GM18951 (cell line): ENCODE data around the gene DDIT3.
"Not testable (repeated sequence)": the region's sequence is repeated elsewhere in the genome, so short reads cannot be mapped to it uniquely, and the experiment has no call there.

Source experiments
- POLR2A ChIP-seq: IDR thresholded peaks from 4 replicates; pipeline ENCODE4 v1.6.1; 2011; ENCODE audit warnings: mild to moderate bottlenecking; ENCODE audit not compliant: insufficient read length, insufficient read depth; ENCODE audit errors: extremely low read depth
- in situ Hi-C: fragments of 300-500 bp; cut with MboI; formaldehyde crosslinking; loops from one replicate; pipeline ENCODE4 v1.12.0; 2022; ENCODE audit warnings: low sequenced_read_pairs, mixed read lengths, inconsistent platforms; ENCODE audit not compliant: unreplicated experiment

The DDIT3 gene

DNA sequence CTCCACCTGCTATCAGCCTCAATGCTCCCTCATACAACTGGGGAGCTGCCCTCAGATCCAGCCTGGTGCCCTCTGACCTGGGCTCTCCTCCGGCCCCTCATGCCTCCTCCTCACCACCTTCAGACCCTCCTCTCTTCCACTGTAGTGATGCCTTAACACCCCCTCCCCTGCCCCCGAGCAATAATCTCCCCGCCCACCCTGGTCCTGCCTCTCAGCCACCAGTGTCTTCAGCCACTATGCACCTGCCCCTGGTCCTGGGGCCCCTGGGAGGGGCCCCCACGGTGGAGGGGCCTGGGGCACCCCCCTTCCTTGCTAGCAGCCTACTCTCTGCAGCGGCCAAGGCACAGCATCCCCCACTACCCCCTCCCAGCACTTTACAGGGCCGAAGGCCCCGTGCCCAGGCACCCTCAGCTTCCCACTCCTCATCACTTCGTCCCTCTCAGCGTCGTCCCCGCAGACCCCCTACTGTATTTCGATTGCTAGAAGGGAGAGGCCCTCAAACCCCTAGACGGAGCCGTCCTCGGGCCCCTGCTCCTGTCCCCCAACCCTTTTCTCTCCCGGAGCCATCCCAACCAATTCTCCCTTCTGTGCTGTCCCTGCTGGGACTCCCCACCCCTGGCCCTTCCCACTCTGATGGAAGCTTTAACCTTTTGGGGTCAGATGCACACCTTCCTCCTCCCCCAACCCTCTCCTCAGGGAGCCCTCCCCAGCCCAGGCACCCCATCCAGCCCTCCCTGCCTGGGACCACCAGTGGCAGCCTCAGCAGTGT, 5.5 kb upstream of the DDIT3 start:
- in situ Hi-C loops: no loop called here
- no peak for TF ChIP-seq POLR2A

DNA sequence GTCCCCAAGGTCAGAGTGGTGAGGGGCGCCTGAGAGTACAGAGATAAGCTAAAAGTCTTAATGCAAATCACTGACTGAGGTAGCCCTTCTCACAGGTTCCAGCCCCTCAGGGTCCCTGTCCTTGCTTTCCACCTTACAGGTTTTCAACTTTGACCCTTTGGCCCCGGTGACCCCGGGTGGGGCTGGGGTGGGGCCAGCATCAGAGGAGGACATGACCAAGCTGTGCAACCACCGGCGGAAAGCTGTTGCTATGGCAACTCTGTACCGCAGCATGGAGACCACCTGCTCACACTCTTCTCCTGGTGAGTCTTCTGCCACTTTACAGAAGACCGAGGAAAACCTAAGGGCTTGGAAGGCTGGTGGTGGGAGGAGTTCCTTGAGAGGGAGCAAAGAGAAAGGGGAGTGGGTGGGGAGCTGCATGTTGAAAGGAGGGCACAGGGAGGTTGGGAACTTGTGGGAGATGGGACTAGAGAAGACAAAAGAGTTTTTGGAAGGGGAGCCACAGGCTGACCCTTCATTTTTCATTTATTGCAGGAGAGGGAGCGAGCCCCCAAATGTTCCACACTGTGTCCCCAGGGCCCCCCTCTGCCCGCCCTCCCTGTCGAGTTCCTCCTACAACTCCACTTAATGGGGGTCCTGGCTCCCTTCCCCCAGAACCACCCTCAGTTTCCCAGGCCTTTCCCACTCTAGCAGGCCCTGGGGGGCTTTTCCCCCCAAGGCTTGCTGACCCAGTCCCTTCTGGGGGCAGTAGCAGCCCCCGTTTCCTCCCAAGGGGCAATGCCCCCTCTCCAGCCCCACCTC, 4.7 kb upstream of the DDIT3 start:
- in situ Hi-C loops: no loop called here
- no peak for TF ChIP-seq POLR2A

DNA sequence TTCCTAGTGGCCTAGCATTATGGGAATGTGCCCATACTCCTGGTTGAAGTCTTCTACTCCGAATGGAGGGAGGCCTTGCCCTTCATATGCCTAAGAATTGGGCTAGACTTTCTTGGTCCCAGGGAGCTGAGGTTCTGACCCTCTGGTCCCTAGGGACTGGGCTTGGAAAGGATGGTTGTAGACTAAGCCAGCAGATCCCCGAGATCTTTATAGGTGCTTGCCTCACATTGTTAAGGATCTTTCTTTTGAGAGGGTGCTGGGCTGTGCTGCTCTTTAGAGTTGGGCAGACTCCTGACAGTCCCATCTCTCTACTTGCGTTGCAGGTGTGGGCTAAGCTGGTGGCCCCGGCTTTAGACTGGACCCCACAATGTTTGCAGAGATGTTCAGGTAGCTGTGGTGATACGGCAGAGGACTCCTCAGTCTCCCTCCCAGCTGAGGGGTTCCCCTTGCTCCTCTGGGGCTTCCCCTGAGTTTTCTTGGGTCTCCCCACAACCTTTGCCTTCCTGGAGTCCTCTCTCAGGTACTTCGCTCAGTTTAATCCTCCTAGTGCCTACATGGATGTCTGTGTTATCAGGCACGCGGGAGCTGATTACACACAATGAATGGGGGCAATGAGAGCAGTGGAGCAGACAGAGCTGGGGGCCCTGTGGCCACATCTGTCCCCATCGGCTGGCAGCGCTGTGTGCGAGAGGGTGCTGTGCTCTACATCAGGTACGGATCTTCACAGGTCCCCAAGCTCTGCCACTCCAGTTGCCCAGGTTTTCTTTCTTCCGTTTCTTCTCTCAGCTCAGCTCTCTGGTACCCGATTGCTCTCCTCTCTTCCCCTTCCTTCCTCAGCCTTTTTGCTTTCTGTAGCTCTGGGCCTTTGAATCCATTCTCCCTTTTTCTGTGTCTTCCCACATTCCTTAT, 3.6 kb upstream of the DDIT3 start:
- TF ChIP-seq POLR2A: no peak
- in situ Hi-C loops: no loop called here

DNA sequence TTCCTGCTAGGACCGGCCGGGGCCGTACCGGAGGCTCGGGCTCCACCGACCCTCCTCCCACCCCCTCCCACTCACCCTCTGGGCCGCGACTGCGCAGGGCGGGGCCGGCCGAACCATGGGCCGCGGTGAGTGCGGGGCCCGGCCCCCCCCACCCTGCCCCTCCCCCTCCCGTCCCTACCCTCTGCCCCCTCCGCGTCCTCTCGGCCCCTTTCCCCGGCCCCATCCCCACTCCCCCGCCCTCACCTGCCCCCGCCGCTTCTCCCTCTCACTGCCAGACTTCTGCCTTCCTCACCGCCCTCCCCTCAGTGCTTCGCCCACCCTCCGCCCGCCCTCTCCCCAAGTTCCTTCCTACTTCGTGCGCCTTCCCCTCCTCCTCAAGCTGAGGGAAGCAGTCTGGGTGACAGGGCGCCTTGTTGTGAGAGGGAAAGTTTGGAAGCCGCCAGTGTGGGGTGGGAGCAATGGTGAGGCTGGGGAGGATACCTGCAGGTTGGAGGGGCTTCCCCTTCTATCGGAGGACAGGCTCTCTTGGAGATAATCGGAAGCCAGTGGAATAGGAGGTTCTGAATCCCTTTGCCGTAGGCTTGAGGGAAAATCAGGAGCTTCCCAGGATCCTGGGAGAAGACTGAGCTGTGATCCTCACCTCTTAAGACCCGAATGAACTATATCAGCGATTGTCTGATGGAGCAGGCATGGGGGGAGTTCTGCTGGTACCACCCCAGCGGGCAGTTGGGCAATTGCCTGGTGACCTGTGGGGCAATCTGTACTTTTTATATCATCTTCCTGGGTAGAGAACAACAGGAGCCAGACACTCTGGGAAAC, 2.8 kb upstream of the DDIT3 start:
- no peak for TF ChIP-seq POLR2A
- in situ Hi-C loops: no loop called here

DNA sequence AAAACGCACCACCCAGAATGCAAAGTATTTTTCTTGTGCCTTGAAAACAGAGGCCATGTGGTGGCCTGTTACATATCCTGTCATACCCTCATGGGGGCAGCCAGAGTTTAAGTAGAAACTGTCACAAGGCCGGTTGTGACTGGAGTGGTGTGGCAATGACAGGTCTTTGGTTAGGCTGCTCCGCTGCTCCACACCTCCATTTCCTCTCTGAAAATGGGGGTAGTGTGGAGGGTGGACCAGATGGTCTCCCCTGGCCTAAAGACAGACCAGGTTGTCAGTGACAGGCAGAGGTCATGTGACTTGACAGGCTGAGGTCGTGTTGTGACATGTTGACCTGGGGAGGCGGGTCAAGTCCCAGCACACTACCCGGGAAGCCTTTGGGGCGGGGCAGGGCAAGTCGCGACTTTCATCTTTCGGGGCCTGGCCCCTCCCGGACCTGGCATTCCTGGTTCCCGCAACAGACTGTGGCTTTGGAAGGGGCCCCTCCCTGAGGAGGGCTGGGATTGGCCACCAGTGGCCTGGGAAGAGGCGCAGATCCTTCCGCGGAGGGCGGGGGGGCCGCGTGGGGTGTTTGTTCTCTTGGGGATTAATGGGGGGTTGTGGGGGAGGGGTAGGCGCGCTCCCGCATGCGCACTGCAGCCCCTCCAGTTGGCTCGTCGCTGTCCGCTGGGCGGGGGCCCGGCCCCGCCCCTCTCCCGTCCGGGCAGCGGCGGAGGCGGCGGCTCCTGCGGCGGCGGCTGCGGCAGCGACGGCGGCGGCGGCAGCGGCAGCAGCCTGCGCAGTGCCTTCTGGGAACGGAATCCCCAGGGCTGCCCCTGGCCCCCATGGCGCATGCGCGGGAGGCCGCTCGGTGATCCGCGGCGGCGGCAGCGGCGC, 1.9 kb upstream of the DDIT3 start, which contains the start of gene MBD6:
Gene MBD6 (plus strand): TSS at position 814 of the 876 bp plus-strand sequence. CDS start 1,480 bp downstream, outside the sequence.
- TF ChIP-seq POLR2A: peak; percentile 71
- in situ Hi-C loops: no loop called here

DNA sequence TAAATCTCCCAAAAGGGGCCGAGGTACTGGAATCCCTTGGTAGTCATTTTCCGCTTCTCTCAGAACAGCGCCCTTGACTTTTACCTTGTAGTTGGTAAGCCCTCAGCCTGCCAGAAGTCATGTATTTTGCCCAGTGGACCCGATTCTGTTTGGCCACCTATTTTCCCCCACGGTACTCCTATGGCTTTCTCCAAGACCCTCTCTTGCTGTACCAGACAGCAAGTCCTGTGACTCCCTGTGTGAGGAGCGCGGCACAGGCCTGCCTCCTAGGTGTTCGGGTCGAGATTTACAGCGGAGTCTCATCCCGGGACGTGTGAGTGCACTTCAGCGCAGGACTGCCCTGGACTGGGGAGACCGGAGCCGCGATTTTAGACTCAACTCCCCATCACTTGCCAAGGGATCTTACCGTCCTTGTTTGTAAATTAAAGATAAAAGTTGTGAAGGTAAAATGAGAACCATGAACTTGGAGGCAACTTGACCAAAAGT, 1.3 kb upstream of the DDIT3 start:
- no peak for TF ChIP-seq POLR2A
- in situ Hi-C loops: no loop called here

DNA sequence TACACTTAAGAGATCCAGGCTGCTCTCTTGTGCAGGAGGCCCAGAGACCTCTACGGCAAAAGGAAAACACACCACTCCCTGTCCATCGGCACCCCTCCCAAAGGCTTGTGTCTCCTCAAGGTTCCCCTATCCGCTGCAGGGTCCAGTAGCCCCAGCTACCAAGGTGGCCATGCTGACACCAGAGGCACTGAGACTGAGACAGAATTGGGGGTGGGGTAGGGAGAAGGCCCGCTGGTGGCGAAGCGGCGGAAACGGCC, 590 bp downstream of the DDIT3 start:
- TF ChIP-seq POLR2A: no peak
- in situ Hi-C loops: no loop called here

DNA sequence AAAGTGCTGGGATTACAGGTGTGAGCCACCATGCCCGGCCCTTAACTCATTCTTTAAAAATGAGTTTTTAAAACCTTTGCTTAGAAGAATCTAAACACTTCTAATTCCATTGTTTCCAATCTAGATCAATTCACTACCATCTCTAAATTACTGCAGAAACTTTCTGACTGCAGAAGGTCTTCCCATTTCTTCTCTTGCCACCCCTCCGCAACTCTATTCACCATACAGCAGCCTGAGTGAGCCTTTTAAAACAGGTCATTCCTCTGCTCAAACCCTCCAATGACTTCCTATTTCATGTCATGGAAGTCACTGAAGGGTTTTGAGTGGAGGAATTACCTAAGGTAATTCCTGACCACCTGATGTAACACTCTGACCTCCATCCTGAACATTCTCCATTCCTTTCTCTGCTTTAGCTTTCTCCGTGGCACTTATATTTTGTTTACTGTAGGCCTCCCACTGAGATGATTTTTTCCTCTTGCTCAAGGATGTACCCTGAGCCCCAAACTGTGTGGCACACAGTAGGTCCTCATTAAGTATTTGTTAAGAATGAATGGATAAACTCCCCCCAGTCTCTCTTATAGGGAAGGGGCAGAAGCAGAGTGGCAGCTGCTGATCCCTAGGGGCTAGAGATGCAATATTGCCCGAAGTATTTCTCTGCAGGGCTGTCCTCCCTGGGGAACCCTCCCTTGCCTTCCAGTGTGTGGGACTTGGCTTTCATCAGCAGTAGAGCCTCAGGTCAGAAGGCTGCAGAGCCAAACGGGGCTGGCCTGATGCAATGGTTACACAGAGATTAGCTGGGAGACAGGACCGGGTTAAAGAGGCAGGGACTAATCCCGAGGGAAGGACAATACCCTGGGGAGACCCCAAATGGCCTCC, 1.2 kb downstream of the DDIT3 start:
- no peak for TF ChIP-seq POLR2A
- in situ Hi-C loops: no loop called here

DNA sequence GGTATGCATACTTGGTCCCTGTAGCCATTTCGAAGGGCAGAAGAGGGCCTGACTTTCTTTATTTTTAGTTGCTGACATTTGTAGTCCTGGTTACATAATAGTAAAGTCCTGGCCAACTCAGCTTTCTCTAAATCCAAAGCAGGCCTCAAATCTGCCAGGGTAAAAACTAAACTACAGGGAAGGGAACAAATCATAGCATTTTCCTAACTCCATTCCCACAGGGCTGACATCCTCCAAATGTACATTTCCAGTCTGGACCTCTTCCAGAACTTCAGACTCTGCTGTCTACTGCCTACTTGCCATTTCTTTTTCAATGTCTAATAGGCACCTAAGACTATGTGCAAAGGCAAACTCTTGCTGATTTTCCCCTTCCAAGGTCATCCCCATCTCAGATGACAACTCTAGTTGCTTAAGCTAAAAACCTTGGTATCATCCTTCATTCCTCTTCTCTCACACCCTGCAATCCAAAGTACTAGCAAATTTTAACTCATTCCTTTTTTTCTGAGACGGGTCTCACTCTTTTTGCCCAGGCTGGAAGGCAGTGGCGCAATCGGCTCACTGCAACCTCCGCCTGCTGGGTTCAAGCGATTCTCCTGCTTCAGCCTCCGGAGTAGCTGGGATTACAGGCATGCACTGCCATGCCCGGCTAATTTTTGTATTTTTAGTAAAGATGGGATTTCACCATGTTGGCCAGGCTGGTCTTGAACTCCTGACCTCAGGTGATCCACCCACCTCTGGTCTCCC, 2.0 kb downstream of the DDIT3 start:
- in situ Hi-C loops: no loop called here

DNA sequence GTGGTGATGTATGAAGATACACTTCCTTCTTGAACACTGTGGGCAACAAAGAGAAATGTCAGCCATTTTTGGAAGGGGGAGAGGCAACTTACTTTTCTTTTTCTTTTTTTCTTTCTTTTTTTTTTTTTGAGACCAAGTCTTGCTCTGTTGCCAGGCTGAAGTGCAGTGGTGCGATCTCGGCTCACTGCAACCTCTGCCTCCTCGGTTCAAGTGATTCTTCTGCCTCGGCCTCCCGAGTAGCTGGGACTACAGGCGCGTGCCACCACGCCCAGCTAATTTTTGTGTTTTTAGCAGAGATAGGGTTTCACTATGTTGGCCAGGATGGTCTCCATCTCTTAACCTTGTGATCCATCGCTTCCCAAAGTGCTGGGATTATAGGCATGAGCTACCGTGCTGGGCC, 2.6 kb downstream of the DDIT3 start:
- in situ Hi-C loops: not testable (repeated sequence)

More for the DNA sequence above, 2.0 kb downstream of the DDIT3 start:
- TF ChIP-seq POLR2A: no peak
